ENCODE results near the gene FLRT1.

- TF ChIP-seq, protein P1, sequence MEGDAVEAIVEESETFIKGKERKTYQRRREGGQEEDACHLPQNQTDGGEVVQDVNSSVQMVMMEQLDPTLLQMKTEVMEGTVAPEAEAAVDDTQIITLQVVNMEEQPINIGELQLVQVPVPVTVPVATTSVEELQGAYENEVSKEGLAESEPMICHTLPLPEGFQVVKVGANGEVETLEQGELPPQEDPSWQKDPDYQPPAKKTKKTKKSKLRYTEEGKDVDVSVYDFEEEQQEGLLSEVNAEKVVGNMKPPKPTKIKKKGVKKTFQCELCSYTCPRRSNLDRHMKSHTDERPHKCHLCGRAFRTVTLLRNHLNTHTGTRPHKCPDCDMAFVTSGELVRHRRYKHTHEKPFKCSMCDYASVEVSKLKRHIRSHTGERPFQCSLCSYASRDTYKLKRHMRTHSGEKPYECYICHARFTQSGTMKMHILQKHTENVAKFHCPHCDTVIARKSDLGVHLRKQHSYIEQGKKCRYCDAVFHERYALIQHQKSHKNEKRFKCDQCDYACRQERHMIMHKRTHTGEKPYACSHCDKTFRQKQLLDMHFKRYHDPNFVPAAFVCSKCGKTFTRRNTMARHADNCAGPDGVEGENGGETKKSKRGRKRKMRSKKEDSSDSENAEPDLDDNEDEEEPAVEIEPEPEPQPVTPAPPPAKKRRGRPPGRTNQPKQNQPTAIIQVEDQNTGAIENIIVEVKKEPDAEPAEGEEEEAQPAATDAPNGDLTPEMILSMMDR (conservative IDR thresholded peaks at IDR 0.05): no peak
- TF ChIP-seq EZH2 (IDR thresholded peaks at IDR 0.05; ENCODE audit: low read depth): no peak
Observed at GRCh38 chr11:64083398-64084080, 47.8 kb downstream of the FLRT1 start.
